ENCODE measurements around the gene DDX47. TPM values are rescaled to one million over a fixed set of nuclear protein-coding genes. Genes with fewer than 3 reads are reported as not detected.
"Not testable (repeated sequence)": the region's sequence is repeated elsewhere in the genome, so short reads cannot be mapped to it uniquely, and the experiment has no call there.

DDX47 gene
- polyA plus RNA-seq, 1 of the 3 experiments (the other 2 are of a cell fraction) = 68.4 TPM

DNA sequence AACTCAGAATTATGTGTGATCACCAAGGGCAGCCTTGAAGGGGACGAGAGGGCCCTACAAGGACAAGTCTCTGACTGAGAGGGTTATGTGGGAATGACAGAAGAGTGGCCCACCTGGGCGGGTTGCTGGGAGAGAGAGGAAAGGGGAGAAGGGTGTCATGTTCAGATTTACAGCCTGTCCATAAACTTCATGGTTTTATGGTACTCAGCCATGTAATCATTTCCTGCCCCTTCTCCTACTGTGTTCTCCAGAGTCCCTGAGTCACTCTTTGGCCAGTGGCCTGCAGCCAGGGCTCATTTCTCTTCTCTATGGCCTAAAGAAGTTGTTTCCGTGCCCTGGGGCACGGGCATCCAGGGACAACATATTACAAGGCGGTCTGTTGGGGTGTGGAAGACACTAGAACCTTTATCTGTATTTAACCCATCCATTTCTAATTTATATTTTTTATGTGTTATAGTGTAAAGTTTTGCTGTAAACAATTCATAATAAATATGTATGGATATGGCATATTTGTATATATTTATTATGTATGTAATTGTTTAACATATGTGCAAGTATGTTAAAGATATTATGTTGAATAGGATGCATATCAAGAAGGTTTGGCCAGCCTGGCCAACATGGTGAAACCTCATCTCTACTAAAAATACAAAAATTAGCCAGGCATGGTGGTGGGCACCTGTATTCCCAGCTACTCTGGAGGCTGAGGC is 26.9 kb downstream of the DDX47 start (continued):
- TF ChIP-seq, protein P1, sequence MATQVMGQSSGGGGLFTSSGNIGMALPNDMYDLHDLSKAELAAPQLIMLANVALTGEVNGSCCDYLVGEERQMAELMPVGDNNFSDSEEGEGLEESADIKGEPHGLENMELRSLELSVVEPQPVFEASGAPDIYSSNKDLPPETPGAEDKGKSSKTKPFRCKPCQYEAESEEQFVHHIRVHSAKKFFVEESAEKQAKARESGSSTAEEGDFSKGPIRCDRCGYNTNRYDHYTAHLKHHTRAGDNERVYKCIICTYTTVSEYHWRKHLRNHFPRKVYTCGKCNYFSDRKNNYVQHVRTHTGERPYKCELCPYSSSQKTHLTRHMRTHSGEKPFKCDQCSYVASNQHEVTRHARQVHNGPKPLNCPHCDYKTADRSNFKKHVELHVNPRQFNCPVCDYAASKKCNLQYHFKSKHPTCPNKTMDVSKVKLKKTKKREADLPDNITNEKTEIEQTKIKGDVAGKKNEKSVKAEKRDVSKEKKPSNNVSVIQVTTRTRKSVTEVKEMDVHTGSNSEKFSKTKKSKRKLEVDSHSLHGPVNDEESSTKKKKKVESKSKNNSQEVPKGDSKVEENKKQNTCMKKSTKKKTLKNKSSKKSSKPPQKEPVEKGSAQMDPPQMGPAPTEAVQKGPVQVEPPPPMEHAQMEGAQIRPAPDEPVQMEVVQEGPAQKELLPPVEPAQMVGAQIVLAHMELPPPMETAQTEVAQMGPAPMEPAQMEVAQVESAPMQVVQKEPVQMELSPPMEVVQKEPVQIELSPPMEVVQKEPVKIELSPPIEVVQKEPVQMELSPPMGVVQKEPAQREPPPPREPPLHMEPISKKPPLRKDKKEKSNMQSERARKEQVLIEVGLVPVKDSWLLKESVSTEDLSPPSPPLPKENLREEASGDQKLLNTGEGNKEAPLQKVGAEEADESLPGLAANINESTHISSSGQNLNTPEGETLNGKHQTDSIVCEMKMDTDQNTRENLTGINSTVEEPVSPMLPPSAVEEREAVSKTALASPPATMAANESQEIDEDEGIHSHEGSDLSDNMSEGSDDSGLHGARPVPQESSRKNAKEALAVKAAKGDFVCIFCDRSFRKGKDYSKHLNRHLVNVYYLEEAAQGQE (IDR thresholded peaks at IDR 0.05; ENCODE audit: low read depth, low read length) = no peak
- TF ChIP-seq JUND (IDR thresholded peaks at IDR 0.05) = peak; percentile 92
- peak; percentile 90 for TF ChIP-seq TCF12 (IDR thresholded peaks at IDR 0.05)
- TF ChIP-seq RAD21 (IDR thresholded peaks at IDR 0.05; ENCODE audit: low read length) = no peak
- TF ChIP-seq, protein P2, sequence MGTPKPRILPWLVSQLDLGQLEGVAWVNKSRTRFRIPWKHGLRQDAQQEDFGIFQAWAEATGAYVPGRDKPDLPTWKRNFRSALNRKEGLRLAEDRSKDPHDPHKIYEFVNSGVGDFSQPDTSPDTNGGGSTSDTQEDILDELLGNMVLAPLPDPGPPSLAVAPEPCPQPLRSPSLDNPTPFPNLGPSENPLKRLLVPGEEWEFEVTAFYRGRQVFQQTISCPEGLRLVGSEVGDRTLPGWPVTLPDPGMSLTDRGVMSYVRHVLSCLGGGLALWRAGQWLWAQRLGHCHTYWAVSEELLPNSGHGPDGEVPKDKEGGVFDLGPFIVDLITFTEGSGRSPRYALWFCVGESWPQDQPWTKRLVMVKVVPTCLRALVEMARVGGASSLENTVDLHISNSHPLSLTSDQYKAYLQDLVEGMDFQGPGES (IDR thresholded peaks at IDR 0.05; ENCODE audit: low read depth, low read length) = no peak
- TF ChIP-seq, protein P3, sequence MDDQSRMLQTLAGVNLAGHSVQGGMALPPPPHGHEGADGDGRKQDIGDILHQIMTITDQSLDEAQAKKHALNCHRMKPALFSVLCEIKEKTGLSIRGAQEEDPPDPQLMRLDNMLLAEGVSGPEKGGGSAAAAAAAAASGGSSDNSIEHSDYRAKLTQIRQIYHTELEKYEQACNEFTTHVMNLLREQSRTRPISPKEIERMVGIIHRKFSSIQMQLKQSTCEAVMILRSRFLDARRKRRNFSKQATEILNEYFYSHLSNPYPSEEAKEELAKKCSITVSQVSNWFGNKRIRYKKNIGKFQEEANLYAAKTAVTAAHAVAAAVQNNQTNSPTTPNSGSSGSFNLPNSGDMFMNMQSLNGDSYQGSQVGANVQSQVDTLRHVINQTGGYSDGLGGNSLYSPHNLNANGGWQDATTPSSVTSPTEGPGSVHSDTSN (IDR thresholded peaks at IDR 0.05) = peak; percentile 94
- no peak for TF ChIP-seq RFX5 (IDR thresholded peaks at IDR 0.05; ENCODE audit: low read length)
- 0 out of 2 replicates have a peak, but pooled peaks have one; percentile 55 for TF ChIP-seq FOXM1 (IDR thresholded peaks at IDR 0.05; ENCODE audit: low read depth)
- no peak for TF ChIP-seq NRF1 (IDR thresholded peaks at IDR 0.05; ENCODE audit: low read depth, low read length)
- TF ChIP-seq ELF1 (IDR thresholded peaks at IDR 0.05) = no peak

DNA sequence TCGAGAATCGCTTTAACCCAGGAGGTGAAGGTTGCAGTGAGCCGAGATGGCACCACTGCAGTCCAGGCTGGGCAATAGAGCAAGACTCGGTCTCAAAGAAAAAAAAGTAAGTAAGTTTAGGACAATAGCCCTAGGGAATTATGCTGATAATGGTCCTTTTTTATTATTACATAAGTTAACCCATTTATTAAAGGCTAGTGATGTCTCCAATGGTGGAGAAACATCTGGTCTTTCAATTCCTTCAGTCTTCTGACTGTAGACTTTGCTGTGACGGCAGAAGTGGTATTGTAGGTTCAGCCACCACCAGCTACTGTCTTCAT is 27.4 kb downstream of the DDX47 start:
- POLR2A ChIA-PET = no interaction called here
- peak overlapping the region in 1 of 2 experiments; percentile 76; a peak in 2 of 4 replicates for H3K27ac ChIP-seq (ENCODE audit: low read depth in 2 of 2, low read length in 1 of 2)

DNA sequence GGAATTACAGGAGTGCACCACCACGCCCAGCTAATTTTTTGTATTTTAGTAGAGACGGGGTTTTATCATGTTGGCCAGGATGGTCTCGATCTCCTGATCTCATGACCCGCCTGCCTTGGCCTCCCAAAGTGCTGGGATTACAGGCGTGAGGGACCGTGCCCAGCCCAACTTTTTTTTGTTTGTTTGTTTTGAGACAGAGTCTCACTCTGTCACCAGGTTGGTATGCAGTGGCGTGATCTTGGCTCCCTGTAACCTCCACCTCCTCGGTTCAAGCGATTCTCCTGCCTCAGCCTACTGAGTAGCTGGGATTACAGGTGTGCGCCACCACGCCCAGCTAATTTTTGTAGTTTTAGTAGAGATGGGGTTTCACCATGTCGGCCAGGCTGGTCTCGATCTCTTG is 28.3 kb downstream of the DDX47 start:
- POLR2A ChIA-PET; H2AFZ ChIP-seq (ENCODE audit: low read depth); H3K9ac ChIP-seq; DNase-seq; H3K9me2 ChIP-seq; H3K9me3 ChIP-seq; H3K27ac ChIP-seq (ENCODE audit: low read depth in 2 of 2, low read length in 1 of 2); H3K36me3 ChIP-seq (replicated peaks in 1 of 2; ENCODE audit: control insufficient read depth in 1 of 2, insufficient read depth in 2 of 2, low read length in 1 of 2); H3K27me3 ChIP-seq (ENCODE audit: insufficient read depth); H3K4me2 ChIP-seq; H4K20me1 ChIP-seq (ENCODE audit: insufficient read depth); H3K4me3 ChIP-seq (ENCODE audit: low read depth in 2 of 2, low read length in 1 of 2); H3K79me2 ChIP-seq (ENCODE audit: insufficient read depth): not testable (repeated sequence)
- 91% methylated on average over 13 of the region's 13 CpGs for WGBS (ENCODE audit: low lambda C conversion rate)
- CTCF ChIA-PET = interaction anchor here (1.2 kb wide), 1 partner anchor 26 kb away, joined by 3 read pairs; no protein-coding TSS in a partner anchor
- peaks cover 47% of the 10 kb centered on the region for H3F3A ChIP-seq (replicated peaks; ENCODE audit: insufficient read depth)
- H3K4me1 ChIP-seq (ENCODE audit: control insufficient read depth in 1 of 2, insufficient read depth in 2 of 2, low read depth in 1 of 2, low read length in 1 of 2) = peaks cover 0 to 43% of the 10 kb centered on the region in 2 experiments; a peak in 3 of 4 replicates

More for the DNA sequence above, 27.4 kb downstream of the DDX47 start:
- Histone ChIP-seq H4K20me1 (ENCODE audit: insufficient read depth) (no peaks in the 10 kb centered on the region), H2AFZ (ENCODE audit: low read depth) (no peak overlapping the region), H3K4me2 (no peak overlapping the region), H3F3A (replicated peaks; ENCODE audit: insufficient read depth) (peaks cover 41% of the 10 kb centered on the region), H3K27me3 (ENCODE audit: insufficient read depth) (no peaks in the 10 kb centered on the region), H3K9ac (no peak overlapping the region), H3K36me3 (replicated peaks in 1 of 2; ENCODE audit: control insufficient read depth in 1 of 2, insufficient read depth in 2 of 2, low read length in 1 of 2) (no peaks in the 10 kb centered on the region), H3K9me3 (no peaks in the 10 kb centered on the region), H3K9me2 (no peaks in the 10 kb centered on the region), H3K4me3 (ENCODE audit: low read depth in 2 of 2, low read length in 1 of 2) (no peak overlapping the region), H3K4me1 (ENCODE audit: control insufficient read depth in 1 of 2, insufficient read depth in 2 of 2, low read depth in 1 of 2, low read length in 1 of 2) (peaks cover 0 to 36% of the 10 kb centered on the region in 2 experiments; a peak in 3 of 4 replicates), H3K79me2 (ENCODE audit: insufficient read depth) (no peaks in the 10 kb centered on the region)
- no peak for DNase-seq
- TF ChIP-seq FOXM1 (IDR thresholded peaks at IDR 0.05; ENCODE audit: low read depth) (no peak), RAD21 (IDR thresholded peaks at IDR 0.05; ENCODE audit: low read length) (no peak), NRF1 (IDR thresholded peaks at IDR 0.05; ENCODE audit: low read depth, low read length) (no peak)
- TF ChIP-seq, protein P1 (IDR thresholded peaks at IDR 0.05; ENCODE audit: low read depth, low read length) = no peak
- CTCF ChIA-PET = interaction anchor here (1.2 kb wide), 1 partner anchor 25 kb away, joined by 3 read pairs; no protein-coding TSS in a partner anchor
- 91% methylated on average over 5 of the region's 5 CpGs for WGBS (ENCODE audit: low lambda C conversion rate)
